ENCODE data around the gene OR5W2.
"Not testable (repeated sequence)": the region's sequence is repeated elsewhere in the genome, so short reads cannot be mapped to it uniquely, and the experiment has no call there.

Gene OR5W2
- 0 reads per million in 18 experiments for total RNA-seq

DNA sequence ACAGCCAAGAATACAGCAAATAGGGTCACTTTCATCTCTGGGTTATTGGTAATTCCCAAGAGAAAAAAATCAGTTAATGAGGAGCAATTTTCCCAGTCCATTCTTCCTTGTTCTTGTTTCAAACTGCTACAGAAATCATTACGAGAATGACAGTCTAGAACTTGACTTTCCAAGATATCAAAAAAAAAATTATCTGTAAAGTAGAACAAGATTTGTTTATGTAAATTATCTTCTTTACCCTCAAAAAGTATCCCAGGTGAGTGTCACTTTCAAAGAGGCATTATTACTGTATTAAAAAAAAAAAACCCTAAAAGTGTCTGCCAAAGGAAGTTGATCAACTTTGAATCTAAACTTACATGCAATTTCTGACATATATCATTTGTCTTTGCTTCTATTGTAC lies at the start of gene OR5W2:
TSS of gene OR5W2 (minus strand) at position 101 of the 400 bp plus-strand sequence. CDS start at position 101, 0 bp downstream.
- no peak for DNase-seq

DNA sequence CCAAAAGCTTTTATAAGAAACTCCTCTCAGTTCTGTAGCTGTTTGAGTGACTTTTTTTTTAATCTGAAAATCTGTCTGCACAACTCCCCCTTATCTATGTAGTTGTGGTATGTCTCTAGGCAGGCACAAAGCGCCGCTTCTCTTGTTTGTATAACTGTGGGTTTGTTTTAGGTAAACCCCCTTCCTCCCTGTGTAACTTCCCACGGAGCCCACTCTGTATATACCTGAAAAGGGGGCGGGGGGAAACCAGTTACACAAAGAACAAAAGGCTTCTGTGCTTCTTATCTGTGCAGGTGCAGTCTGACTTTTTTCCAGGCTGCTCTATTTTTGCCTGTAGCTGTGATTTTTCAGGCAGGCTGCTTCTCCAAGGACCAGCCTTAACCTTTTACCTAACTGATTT lies 42.1 kb upstream of the OR5W2 start:
- DNase-seq, result no peak

DNA sequence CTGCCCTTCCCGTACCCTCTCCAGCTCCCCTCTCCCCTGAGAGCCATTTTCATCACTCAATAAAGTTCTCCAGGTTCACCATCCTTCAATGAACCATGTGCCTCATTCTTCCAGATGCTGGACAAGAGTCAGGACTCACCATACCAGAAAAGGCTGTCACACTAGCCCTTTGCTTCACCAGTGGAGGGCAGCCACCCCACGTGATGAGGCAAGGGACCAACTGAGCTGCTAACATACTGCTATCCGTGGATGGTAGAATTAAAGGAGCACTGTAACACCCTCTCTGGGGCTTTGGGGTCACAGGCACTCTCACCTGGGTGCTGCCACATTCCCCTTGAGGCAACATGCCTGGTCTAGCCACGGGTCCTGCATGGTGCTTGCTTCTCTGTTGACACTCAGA lies 34.9 kb upstream of the OR5W2 start:
- DNase-seq, result no peak

DNA sequence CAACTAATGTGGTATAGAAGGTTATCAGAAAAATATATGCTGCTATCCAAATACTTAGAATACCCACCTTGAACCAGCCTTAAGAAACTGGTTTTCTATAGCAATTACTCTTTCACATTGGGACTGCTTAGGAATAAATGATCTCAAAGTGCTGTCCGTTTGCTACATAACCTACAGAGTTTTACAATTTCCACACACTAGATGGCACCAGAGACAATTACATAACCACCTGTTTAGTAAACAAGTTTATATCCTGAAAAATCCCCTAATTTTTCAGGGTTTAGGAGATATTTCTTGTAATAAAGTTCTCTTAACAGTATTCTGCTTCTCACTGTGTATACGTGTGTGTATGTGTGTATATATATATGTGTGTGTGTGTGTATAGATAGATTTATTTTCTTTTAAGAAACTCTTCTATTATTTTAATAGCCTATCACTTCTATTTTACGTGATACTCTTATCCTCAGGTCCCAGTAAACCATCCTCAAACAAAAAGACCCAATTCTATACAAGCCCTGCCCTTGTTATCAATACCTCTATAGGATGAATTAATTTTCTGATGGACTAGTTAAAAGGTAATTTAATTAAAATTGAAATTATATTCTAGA lies 28.5 kb upstream of the OR5W2 start:
- peak; percentile 7 to 10 for DNase-seq

DNA sequence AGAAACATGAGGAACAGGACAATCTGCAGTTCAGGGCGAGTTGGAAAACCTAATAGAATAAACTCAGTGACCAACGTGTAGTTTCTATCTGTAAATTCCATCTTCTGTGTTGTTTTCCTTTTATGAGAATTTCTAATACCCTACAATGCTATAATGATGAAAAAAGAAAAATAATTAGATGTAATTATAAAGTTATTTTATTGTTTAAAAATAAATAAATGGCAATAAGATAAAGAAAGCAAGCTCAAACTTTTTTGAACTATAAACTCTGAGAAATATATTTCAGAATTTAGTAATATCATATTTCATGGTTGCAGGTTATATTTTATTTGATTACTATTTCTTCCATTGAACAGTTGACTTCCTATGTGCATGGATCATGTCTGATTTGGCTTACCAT lies 21.9 kb upstream of the OR5W2 start, which contains the start of gene OR5I1:
TSS of gene OR5I1 (minus strand) at position 101 of the 400 bp plus-strand sequence. CDS start at position 101, 0 bp downstream.
- no peak for DNase-seq

DNA sequence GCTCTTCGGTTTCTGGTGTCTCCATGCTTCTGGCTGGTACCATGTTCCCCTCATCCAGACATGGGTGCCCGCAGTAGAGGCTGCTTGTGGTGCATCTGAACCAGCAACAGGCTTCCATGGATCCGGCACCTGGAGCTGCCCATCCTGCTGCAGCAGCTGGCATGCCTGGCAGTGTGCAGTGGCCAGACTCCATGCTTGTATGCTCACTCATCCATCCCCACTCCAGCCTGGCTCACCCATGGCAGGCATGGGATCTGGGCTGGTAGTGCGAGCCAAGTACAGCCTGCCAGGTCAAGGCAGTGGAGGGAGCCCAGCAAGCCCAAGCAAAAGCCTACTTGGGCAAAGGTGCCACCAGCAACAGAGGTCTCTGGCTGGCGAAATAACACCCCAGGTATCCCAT lies 6.2 kb upstream of the OR5W2 start:
- no peak for DNase-seq

DNA sequence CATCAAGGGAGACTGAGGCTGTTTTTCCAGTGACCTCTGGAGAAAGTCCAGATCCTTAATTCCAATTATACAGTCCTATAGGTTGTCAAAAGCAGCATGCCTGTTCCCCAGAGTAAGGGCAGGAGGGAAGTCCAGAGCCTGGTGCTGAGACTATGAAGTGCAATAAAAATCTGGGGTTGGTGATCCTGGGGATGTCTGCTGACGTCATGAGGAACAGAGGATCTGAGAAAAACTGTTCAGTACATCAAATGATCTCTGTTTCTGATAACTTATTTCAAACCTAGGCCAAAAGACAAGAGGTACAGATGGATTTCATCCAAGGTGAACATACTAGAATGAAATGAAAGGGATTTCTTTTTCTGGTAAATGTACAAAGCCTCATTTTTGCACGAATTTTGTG lies 12.1 kb downstream of the OR5W2 start:
- DNase-seq, result no peak

DNA sequence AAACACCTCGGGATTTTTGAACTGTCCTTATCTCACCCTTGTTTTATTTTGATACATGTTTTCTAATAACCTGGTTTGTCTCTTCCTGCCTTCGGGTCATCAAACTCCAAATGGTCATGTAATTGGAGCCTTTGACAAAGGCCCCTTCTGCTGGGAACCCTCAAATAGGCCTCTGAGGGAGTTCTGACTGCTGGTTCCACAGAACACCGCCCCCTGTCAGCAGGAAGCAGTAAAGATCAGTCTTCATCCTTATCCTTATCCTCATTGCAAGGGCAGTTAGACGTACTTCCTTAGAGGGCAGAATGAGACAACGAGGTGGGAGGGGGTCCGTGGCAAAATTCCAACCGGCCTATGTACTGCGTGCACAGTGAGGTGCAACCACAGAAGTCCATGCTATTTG lies 19.2 kb downstream of the OR5W2 start:
- DNase-seq, result no peak

DNA sequence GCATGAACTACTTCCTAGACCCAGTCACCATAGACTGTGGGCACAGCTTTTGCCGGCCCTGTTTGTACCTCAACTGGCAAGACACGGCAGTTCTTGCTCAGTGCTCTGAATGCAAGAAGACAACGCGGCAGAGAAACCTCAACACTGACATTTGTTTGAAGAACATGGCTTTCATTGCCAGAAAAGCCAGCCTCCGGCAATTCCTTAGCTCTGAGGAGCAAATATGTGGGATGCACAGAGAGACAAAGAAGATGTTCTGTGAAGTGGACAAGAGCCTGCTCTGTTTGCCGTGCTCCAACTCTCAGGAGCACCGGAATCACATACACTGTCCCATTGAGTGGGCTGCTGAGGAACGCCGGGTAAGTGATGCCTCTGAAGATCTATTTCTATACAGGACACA lies 28.9 kb downstream of the OR5W2 start:
- DNase-seq, result not testable (repeated sequence)

DNA sequence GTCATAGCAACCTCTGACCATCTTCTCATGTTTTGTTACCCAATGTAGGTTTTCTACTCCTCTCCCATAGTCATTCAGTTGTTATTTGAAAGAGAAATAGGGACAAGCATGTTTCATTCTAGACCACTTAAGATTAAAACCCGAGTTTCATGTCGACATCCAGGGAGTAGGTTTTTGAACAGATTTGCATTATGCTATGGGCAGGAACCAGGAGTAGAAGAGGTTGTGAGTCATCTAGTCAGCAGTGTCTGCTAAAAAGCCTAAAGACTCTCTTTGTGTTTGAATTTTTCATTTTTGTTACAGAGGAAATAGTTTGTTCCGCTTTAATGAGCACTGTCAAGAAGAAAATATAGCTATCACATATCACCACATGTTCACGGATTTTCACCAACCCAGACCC lies 29.4 kb downstream of the OR5W2 start:
- not testable (repeated sequence) for DNase-seq

DNA sequence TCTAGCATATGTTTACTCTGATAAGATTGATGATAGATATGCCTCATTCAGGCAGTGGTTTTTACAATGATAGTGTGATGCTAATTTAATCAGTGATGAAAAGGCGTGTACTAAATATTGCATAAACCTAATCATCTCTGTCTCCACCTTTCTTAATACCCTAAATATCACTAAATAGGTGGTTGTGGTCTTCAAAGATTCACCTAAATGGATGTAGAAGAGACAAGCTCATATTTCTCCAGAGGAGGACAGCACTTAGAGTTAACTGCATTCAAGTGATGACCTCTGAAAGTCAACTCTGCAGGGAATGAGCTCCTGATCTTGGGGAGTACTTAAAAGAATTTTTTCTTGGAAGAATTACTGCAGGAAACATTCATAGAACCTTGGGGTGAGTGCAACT lies 31.4 kb downstream of the OR5W2 start, which contains the start of gene TRIM51:
TSS of gene TRIM51 (plus strand) at position 301 of the 400 bp plus-strand sequence. CDS start 2,132 bp downstream, outside the sequence.
- DNase-seq, result not testable (repeated sequence)

DNA sequence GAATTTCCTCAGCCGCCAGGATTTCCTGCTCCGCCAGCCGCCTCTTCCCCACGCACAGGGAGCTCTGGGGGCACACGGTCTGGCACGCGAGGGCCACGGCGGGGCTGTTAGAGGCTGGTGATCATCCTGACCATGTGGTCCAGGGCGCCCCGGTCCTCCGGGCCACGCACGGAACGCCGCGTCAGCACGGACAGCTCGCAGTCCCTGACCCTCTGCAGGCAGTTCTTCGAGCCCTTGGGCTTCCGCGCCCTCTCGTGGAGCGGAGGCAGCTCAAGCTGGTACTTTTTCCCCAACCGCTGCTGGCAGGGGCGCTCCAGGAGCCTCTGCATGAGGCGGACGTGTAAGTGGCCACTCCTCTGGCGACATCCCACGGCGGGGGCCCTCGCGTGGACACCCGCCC lies 41.2 kb downstream of the OR5W2 start:
- DNase-seq, result not testable (repeated sequence)

DNA sequence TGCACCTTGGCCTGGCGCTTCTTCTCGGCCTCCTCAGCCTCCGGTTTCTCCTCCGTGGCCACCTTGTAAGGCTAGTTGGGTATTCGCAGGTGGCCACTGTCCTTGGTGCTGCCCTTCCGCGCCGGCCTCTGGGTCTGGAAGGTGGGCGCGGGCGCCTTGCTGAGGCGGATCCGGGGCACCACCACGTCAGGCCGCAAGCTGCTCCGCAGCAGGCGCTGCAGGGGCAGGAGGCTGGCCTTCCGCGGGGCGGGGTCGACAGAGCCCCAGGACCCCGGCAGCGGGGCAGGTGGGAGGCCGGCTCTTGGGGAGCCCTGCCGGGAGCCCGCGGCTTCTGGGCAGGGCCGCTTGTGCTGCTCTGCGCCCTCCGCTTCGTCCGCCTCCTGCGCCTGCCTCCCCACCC lies 41.7 kb downstream of the OR5W2 start:
- not testable (repeated sequence) for DNase-seq

DNA sequence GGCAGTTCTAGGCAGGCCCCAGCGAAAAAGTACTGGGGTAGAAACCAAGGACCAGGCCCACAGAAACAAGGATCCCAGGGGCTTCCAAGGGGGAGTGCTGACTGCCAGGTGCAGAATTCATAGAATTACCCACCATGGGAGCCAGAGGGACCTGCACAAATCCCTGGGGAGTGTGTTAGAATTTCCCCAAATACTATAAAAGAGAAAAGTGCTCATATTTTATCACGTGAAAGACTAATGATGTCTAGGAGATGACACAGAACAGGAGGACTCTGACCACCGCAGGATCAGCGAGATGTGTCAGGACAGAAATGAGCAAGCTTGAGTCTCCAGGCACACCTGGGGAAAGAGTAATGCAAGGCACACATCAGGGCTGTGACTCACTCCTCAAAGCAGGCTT lies 47.0 kb downstream of the OR5W2 start:
- not testable (repeated sequence) for DNase-seq

Measured in inflammatory macrophage (primary cell).